HepG2 (cell line): ENCODE results near the gene GCH1. TPM values are rescaled to one million over a fixed set of nuclear protein-coding genes. Genes with fewer than 3 reads are reported as not detected.

Experiments
- ATAC-seq: fragments of 200-7000 bp; cut with Tn5 transposase; 3 replicates; pipeline ENCODE4 v1.9.1; 2020; ENCODE audit warnings: mild to moderate bottlenecking, moderate library complexity
- BruUV-seq: library from RNA; stranded (reverse); fragments of 400-500 nt; replicated peaks from 2 replicates; lab custom pipeline; 2021; lab: Mats Ljungman, UMichigan
- CTCF ChIA-PET: fragments of 300-600 bp; formaldehyde crosslinking; extraction: SDS; loops from one replicate; lab custom pipeline; 2021; ENCODE audit warnings: low total read pairs, inconsistent platforms, low intra/inter-chr PET ratio; lab: Yijun Ruan, JAX
- POLR2A ChIA-PET: fragments of 350-600 bp; sonication (Branson Sonifier 250); formaldehyde crosslinking; loops from one replicate; lab custom pipeline; 2020; ENCODE audit warnings: antibody characterized with exemption, inconsistent platforms; lab: Yijun Ruan, JAX
- DNase-seq: peaks from one replicate; pipeline ENCODE4 v3.0.0-alpha.2; 2015; ENCODE audit warnings: low spot score
- FAIRE-seq: peaks from 3 replicates; lab custom pipeline; 2011; peaks lifted over from hg19 to GRCh38; lab: Jason Lieb, UNC
- H2AFZ ChIP-seq: one replicate; pipeline ENCODE4 v1.6.1; 2011; ENCODE audit warnings: low read length, inconsistent platforms
- H3K27ac ChIP-seq: fragments of 300-600 bp; 3 replicates; pipeline ENCODE4 v1.8.0; 2011; ENCODE audit warnings: mixed run types, mild to moderate bottlenecking, mixed read lengths, low read length, inconsistent platforms; ENCODE audit not compliant: insufficient read depth; ENCODE audit errors: extremely low read length
- H3K27me3 ChIP-seq, 2 experiments: fragments of 200-600 bp in 1 of 2; 2 replicates in 1 of 2; 3 replicates in 1 of 2; pipeline versions ENCODE4 v1.6.0 to v1.8.0; 2011; ENCODE audit warnings: low read length in 2 of 2, mild to moderate bottlenecking in 2 of 2, moderate library complexity in 2 of 2, inconsistent platforms in 1 of 2; ENCODE audit not compliant: insufficient read depth in 2 of 2, control insufficient read depth in 1 of 2
- H3K36me3 ChIP-seq, 2 experiments: fragments of 200-600 bp in 1 of 2; replicated peaks in 1 of 2; 2 replicates in 1 of 2; 3 replicates in 1 of 2; pipeline versions ENCODE4 v1.5.1 to v1.8.0; 2011; ENCODE audit warnings: low read length in 2 of 2, inconsistent platforms in 1 of 2; ENCODE audit not compliant: insufficient read depth in 2 of 2, control insufficient read depth in 1 of 2
- H3K4me1 ChIP-seq: 2 replicates; pipeline ENCODE4 v1.5.1; 2012; ENCODE audit warnings: low read length, inconsistent platforms; ENCODE audit not compliant: insufficient read depth
- H3K4me2 ChIP-seq: 2 replicates; pipeline ENCODE4 v1.6.0; 2011; ENCODE audit warnings: low read depth, low read length, inconsistent platforms
- H3K4me3 ChIP-seq, 3 experiments: fragments of 200-600 bp in 1 of 3; sonication (generic), shearing (Covaris generic) in 1 of 3; replicated peaks in 1 of 3; 2 replicates each; pipeline ENCODE4 v1.5.1; 2011 to 2016; ENCODE audit warnings: low read length in 3 of 3, inconsistent platforms in 2 of 3, low read depth in 2 of 3, mild to moderate bottlenecking in 2 of 3, control low read depth in 1 of 3, mixed read lengths in 1 of 3; ENCODE audit not compliant: insufficient read depth in 1 of 3
- H3K79me2 ChIP-seq: one replicate; pipeline ENCODE4 v1.6.1; 2011; ENCODE audit warnings: low read length, inconsistent platforms; ENCODE audit not compliant: insufficient read depth
- H3K9ac ChIP-seq: 2 replicates; pipeline ENCODE4 v1.6.0; 2011; ENCODE audit warnings: mild to moderate bottlenecking, low read depth, low read length, inconsistent platforms; ENCODE audit not compliant: insufficient read depth
- H3K9me3 ChIP-seq: 2 replicates; pipeline ENCODE4 v1.5.1; 2012; ENCODE audit warnings: mild to moderate bottlenecking, low read length
- H4K20me1 ChIP-seq: 2 replicates; pipeline ENCODE4 v1.6.0; 2011; ENCODE audit warnings: inconsistent platforms, mild to moderate bottlenecking, low read length, moderate library complexity; ENCODE audit not compliant: insufficient read depth
- CHD2 ChIP-seq: IDR thresholded peaks from 2 replicates; pipeline ENCODE4 v1.6.1; 2011; ENCODE audit warnings: low read depth, low read length, improper control_type of control experiment
- ETV6 ChIP-seq: sonication (generic); formaldehyde crosslinking; conservative IDR thresholded peaks from 2 replicates; pipeline ENCODE4 v1.4.0; 2020; ENCODE audit warnings: missing genetic modification reagents
- FOXK1 ChIP-seq: sonication (generic); formaldehyde crosslinking; IDR thresholded peaks from 2 replicates; pipeline ENCODE4 v1.4.0; 2020; ENCODE audit warnings: low read depth, missing genetic modification reagents, borderline replicate concordance
- FOXK2 ChIP-seq: fragments of 450-650 bp; IDR thresholded peaks from 2 replicates; pipeline ENCODE4 v1.6.1; 2016
- FOXP1 ChIP-seq, 2 experiments: fragments of 450-650 bp in 1 of 2; IDR thresholded peaks; 2 replicates each; pipeline ENCODE4 v1.6.1; 2017 to 2018; ENCODE audit warnings: antibody characterized with exemption in 1 of 2
- HMG20B ChIP-seq: conservative IDR thresholded peaks from 2 replicates; pipeline ENCODE4 v1.6.1; 2016; ENCODE audit warnings: missing genetic modification reagents, missing compliant biosample characterization
- HOMEZ ChIP-seq: IDR thresholded peaks from 2 replicates; pipeline ENCODE4 v1.6.1; 2016; ENCODE audit warnings: low read depth
- KDM1A ChIP-seq: IDR thresholded peaks from 2 replicates; pipeline ENCODE4 v1.6.1; 2016; ENCODE audit warnings: missing compliant biosample characterization
- MAZ ChIP-seq, 2 experiments: sonication (generic) in 1 of 2; formaldehyde crosslinking in 1 of 2; IDR thresholded peaks; 2 replicates each; pipeline versions ENCODE4 v1.5.0 to v1.6.1; 2012 to 2020; ENCODE audit warnings: low read depth in 2 of 2, mild to moderate bottlenecking in 2 of 2, borderline replicate concordance in 1 of 2, improper control_type of control experiment in 1 of 2, low read length in 1 of 2, missing genetic modification reagents in 1 of 2, moderate library complexity in 1 of 2
- NCOR1 ChIP-seq: fragments of 200-600 bp; sonication (generic); IDR thresholded peaks from 2 replicates; pipeline ENCODE4 v1.7.0; 2017; ENCODE audit warnings: antibody characterized with exemption, low read length, borderline replicate concordance
- SALL1 ChIP-seq: sonication (generic); formaldehyde crosslinking; IDR thresholded peaks from 2 replicates; pipeline ENCODE4 v1.8.0; 2022; ENCODE audit warnings: mild to moderate bottlenecking, missing genetic modification reagents
- TOPORS ChIP-seq: sonication (generic); formaldehyde crosslinking; IDR thresholded peaks from 2 replicates; pipeline ENCODE4 v1.8.0; 2023; ENCODE audit warnings: mild to moderate bottlenecking, missing genetic modification reagents
- YY1 ChIP-seq: IDR thresholded peaks from 2 replicates; pipeline ENCODE4 v1.6.1; 2011; ENCODE audit warnings: low read length, low read depth, moderate library complexity, mild to moderate bottlenecking; ENCODE audit not compliant: insufficient read depth, insufficient replicate concordance
- ZBTB10 ChIP-seq: sonication (generic); formaldehyde crosslinking; IDR thresholded peaks from 2 replicates; pipeline ENCODE4 v1.4.0; 2020; ENCODE audit warnings: missing genetic modification reagents, borderline replicate concordance
- ZBTB20 ChIP-seq: sonication (generic); formaldehyde crosslinking; IDR thresholded peaks from 2 replicates; pipeline ENCODE4 v1.8.1; 2023; ENCODE audit warnings: missing genetic modification reagents, low read depth, mild to moderate bottlenecking, borderline replicate concordance
- ZNF224 ChIP-seq: sonication (generic); formaldehyde crosslinking; IDR thresholded peaks from 2 replicates; pipeline ENCODE4 v1.5.0; 2020; ENCODE audit warnings: mild to moderate bottlenecking, missing genetic modification reagents
- ZNF432 ChIP-seq: sonication (generic); formaldehyde crosslinking; IDR thresholded peaks from 2 replicates; pipeline ENCODE4 v1.5.0; 2020; ENCODE audit warnings: missing genetic modification reagents, mild to moderate bottlenecking, borderline replicate concordance
- ZNF580 ChIP-seq: IDR thresholded peaks from 2 replicates; pipeline ENCODE4 v1.6.1; 2016; ENCODE audit warnings: low read depth, borderline replicate concordance
- ZNF598 ChIP-seq: sonication (generic); formaldehyde crosslinking; IDR thresholded peaks from 2 replicates; pipeline ENCODE4 v1.5.1; 2020; ENCODE audit warnings: mild to moderate bottlenecking, missing genetic modification reagents, borderline replicate concordance
- ZNF652 ChIP-seq: IDR thresholded peaks from 2 replicates; pipeline ENCODE4 v1.6.1; 2016; ENCODE audit warnings: low read depth, borderline replicate concordance
- ZSCAN25 ChIP-seq: sonication (generic); formaldehyde crosslinking; IDR thresholded peaks from 2 replicates; pipeline ENCODE4 v1.8.0; 2022; ENCODE audit warnings: mild to moderate bottlenecking, missing genetic modification reagents
- WGBS: methylation state at CpG from one replicate; pipeline ENCODE4 v1.1.6; 2017; ENCODE audit warnings: low lambda C conversion rate; 5-methylcytosine and 5-hydroxymethylcytosine counted together
- in situ Hi-C: cut with HindIII; loops from 2 replicates; pipeline ENCODE4 v1.10.0; 2017; ENCODE audit warnings: low pct_unique_long_range_greater_than_20kb; ENCODE audit not compliant: extremely low pct_ligation_motif_present
- intact Hi-C: fragments of 100-400 bp; cut with micrococcal nuclease; formaldehyde crosslinking; loops from one replicate; pipeline ENCODE4 v1.10.0; 2022; ENCODE audit not compliant: unreplicated experiment
- polyA plus RNA-seq, 8 experiments: library from polyadenylated mRNA; depleted of rRNA in 3 of 8; stranded (reverse) in 7 of 8; unstranded in 1 of 8; fragments of >200 nt; fragmentation: Illumina TruSeq in 4 of 8; extraction: Trizol in 4 of 8; gene quantifications; 2 replicates each; pipeline versions ENCODE4 v1.2.1 to v1.2.3, GENCODE V29; 2011 to 2016; ENCODE audit warnings: low read depth in 4 of 8, missing spikeins in 1 of 8, mixed read lengths in 1 of 8; ENCODE audit not compliant: insufficient read depth in 1 of 8
- total RNA-seq, 5 experiments: library from RNA; depleted of rRNA; stranded (reverse); fragments of >200 nt; fragmentation: Illumina TruSeq; extraction: Trizol; gene quantifications; 2 replicates each; pipeline ENCODE4 v1.2.3, GENCODE V29; 2016; ENCODE audit warnings: low read depth in 1 of 5

GCH1 gene
- total and polyA plus RNA-seq, 2 of the 13 experiments (the other 11 are each of a cell fraction or from before 2014, with no cell fraction given) = 15.0 to 25.2 TPM

- ChIA-PET CTCF (no interaction called here), POLR2A (no interaction called here)
- Histone ChIP-seq H3K4me1 (peaks cover 78% of the 10 kb centered on the region), H3K9me3 (no peaks in the 10 kb centered on the region), H3K4me2 (peak overlapping the region; percentile 52), H3K4me3 (peak overlapping the region in 1 of 3 experiments; percentile 1; a peak in 1 of 6 replicates), H3K36me3 (peaks cover 0 to 4% of the 10 kb centered on the region in 2 experiments; a peak in 2 of 5 replicates), H3K27ac (peak overlapping the region; percentile 75), H2AFZ (no peak overlapping the region), H3K27me3 (no peaks in the 10 kb centered on the region), H3K9ac (no peak overlapping the region), H4K20me1 (no peaks in the 10 kb centered on the region), H3K79me2 (no peaks in the 10 kb centered on the region)
- intact Hi-C loops (loop anchor here (5.0 kb wide), 1 partner anchor 63 kb away; the partner anchor contains the start of gene GCH1), in situ Hi-C loops (no loop called here)
- WGBS = 13% methylated on average over 3 of the region's 3 CpGs
- ATAC-seq = peak; percentile 74
- FAIRE-seq = peak; percentile 92
- BruUV-seq = no TSS peak
- peak; percentile 89 for DNase-seq
- TF ChIP-seq MAZ (IDR thresholded peaks at IDR 0.05; ENCODE audit: borderline replicate concordance, low read depth, low read length) (no peak), MAZ (CRISPR knock-in tag; IDR thresholded peaks at IDR 0.05; ENCODE audit: low read depth) (peak; percentile 18; the same call in 1 of the 2 replicates), FOXK1 (CRISPR knock-in tag) (peak; percentile 50; the same call in 1 of the 2 replicates), ZNF224 (no peak), TOPORS (CRISPR knock-in tag) (no peak), NCOR1 (peak; percentile 80; the same call in 1 of the 2 replicates), SALL1 (CRISPR knock-in tag) (peak; percentile 69), ZNF598 (no peak), HMG20B (peak; percentile 59; the same call in 1 of the 2 replicates), ZBTB10 (CRISPR knock-in tag) (no peak), YY1 (no peak), ZNF652 (CRISPR knock-in tag) (0 out of 2 replicates have a peak, but pooled peaks have one; percentile 16), CHD2 (no peak), ZSCAN25 (peak; percentile 22; the same call in 1 of the 2 replicates), HOMEZ (peak; percentile 73; the same call in 1 of the 2 replicates), FOXP1 (IDR thresholded peaks at IDR 0.05) (no peak; the same call in 1 of the 2 replicates), FOXP1 (CRISPR knock-in tag; IDR thresholded peaks at IDR 0.05) (peak; percentile 70; the same call in 1 of the 2 replicates), FOXK2 (peak; percentile 43; the same call in 1 of the 2 replicates), ZBTB20 (0 out of 2 replicates have a peak, but pooled peaks have one; percentile 34), ZNF432 (CRISPR knock-in tag) (no peak), KDM1A (CRISPR knock-in tag) (0 out of 2 replicates have a peak, but pooled peaks have one; percentile 52), ETV6 (CRISPR knock-in tag) (no peak), ZNF580 (CRISPR knock-in tag) (peak; percentile 56; the same call in 1 of the 2 replicates)
Observed at GRCh38 chr14:54839701-54840119, 62.9 kb downstream of the GCH1 start.
